ENCODE results near the gene TSHZ1. TPM values are rescaled to one million over a fixed set of nuclear protein-coding genes. Genes with fewer than 3 reads are reported as not detected.

TSHZ1 gene
- total and polyA plus RNA-seq, 9 donors: 27.9 to 109 (median 65.6) TPM

GRCh38 chr18:75256376-75256775, 45.8 kb downstream of the TSHZ1 start:
- H3K9me3 ChIP-seq: no peaks in the 10 kb centered on the region
- peaks cover 9% of the 10 kb centered on the region for H3K4me1 ChIP-seq (ENCODE audit: insufficient read depth)
- no peaks in the 10 kb centered on the region for H3K36me3 ChIP-seq
- intact Hi-C loops (cut with DNase I): no loop called here
- TF ChIP-seq CTCF (IDR thresholded peaks at IDR 0.05) (no peak), POLR2A (IDR thresholded peaks at IDR 0.05) (no peak), EP300 (IDR thresholded peaks at IDR 0.05) (no peak)
- no peak overlapping the region for H3K27ac ChIP-seq
- no peak for DNase-seq
- no peak overlapping the region for H3K4me3 ChIP-seq
- H3K27me3 ChIP-seq: no peaks in the 10 kb centered on the region

- no peak for TF ChIP-seq CTCF (IDR thresholded peaks at IDR 0.05)
- no peak for TF ChIP-seq POLR2A (IDR thresholded peaks at IDR 0.05)
- no peak for TF ChIP-seq EP300 (IDR thresholded peaks at IDR 0.05)
- H3K4me3 ChIP-seq: no peak overlapping the region
- H3K9me3 ChIP-seq: no peaks in the 10 kb centered on the region
- no peak overlapping the region for H3K27ac ChIP-seq
- intact Hi-C loops (cut with DNase I): no loop called here
- WGBS, 3 donors: 78 to 89% (median 80%) methylated on average over 14 of the region's 14 CpGs
- H3K36me3 ChIP-seq: no peaks in the 10 kb centered on the region
- no peaks in the 10 kb centered on the region for H3K27me3 ChIP-seq
- DNase-seq: no peak
- peaks cover 9% of the 10 kb centered on the region for H3K4me1 ChIP-seq (ENCODE audit: insufficient read depth)
These were observed 47.0 kb downstream of the TSHZ1 start for GRCh38 chr18:75257605-75258004.

GRCh38 chr18:75261430-75262223, 51.0 kb downstream of the TSHZ1 start:
- no peak for TF ChIP-seq EP300 (IDR thresholded peaks at IDR 0.05)
- no peak for TF ChIP-seq CTCF (IDR thresholded peaks at IDR 0.05)
- no peak for TF ChIP-seq POLR2A (IDR thresholded peaks at IDR 0.05)
- DNase-seq: no peak
- H3K4me3 ChIP-seq: no peak overlapping the region
- no peaks in the 10 kb centered on the region for H3K27me3 ChIP-seq
- no peaks in the 10 kb centered on the region for H3K9me3 ChIP-seq
- H3K4me1 ChIP-seq (ENCODE audit: insufficient read depth): peaks cover 9% of the 10 kb centered on the region
- 83 to 90% (median 89%) methylated on average over 9 of the region's 9 CpGs for WGBS, 3 donors
- intact Hi-C loops (cut with DNase I): no loop called here
- no peaks in the 10 kb centered on the region for H3K36me3 ChIP-seq
- no peak overlapping the region for H3K27ac ChIP-seq

- H3K27me3 ChIP-seq: no peaks in the 10 kb centered on the region
- H3K9me3 ChIP-seq: no peaks in the 10 kb centered on the region
- 90 to 97% (median 94%) methylated on average over 4 of the region's 4 CpGs for WGBS, 3 donors
- no peak for TF ChIP-seq EP300 (IDR thresholded peaks at IDR 0.05)
- TF ChIP-seq POLR2A (IDR thresholded peaks at IDR 0.05): no peak
- no peak for TF ChIP-seq CTCF (IDR thresholded peaks at IDR 0.05)
- H3K4me1 ChIP-seq (ENCODE audit: insufficient read depth): peaks cover 9% of the 10 kb centered on the region
- no peaks in the 10 kb centered on the region for H3K36me3 ChIP-seq
- H3K27ac ChIP-seq: no peak overlapping the region
- no peak overlapping the region for H3K4me3 ChIP-seq
- no peak for DNase-seq
- intact Hi-C loops (cut with DNase I): no loop called here
These were observed 51.9 kb downstream of the TSHZ1 start for GRCh38 chr18:75262511-75262910.
